Fibroblast of lung (primary cell): ENCODE results near the gene SLC38A1.
"Not testable (repeated sequence)": the region's sequence is repeated elsewhere in the genome, so short reads cannot be mapped to it uniquely, and the experiment has no call there.

Experiments
- CTCF ChIP-seq, 2 donors: IDR thresholded peaks in 1 of 2; conservative IDR thresholded peaks in 1 of 2; 1 replicate in 1 of 2; 2 replicates in 1 of 2; pipeline ENCODE4 v1.5.1; 2011 to 2012; ENCODE audit warnings: low read length in 2 of 2, control low read depth in 1 of 2, inconsistent platforms in 1 of 2, low read depth in 1 of 2, mild to moderate bottlenecking in 1 of 2
- EZH2 ChIP-seq: IDR thresholded peaks from 2 replicates; pipeline ENCODE4 v1.5.1; 2012; ENCODE audit warnings: low read length, control low read depth, mild to moderate bottlenecking; ENCODE audit errors: missing control alignments

DNA sequence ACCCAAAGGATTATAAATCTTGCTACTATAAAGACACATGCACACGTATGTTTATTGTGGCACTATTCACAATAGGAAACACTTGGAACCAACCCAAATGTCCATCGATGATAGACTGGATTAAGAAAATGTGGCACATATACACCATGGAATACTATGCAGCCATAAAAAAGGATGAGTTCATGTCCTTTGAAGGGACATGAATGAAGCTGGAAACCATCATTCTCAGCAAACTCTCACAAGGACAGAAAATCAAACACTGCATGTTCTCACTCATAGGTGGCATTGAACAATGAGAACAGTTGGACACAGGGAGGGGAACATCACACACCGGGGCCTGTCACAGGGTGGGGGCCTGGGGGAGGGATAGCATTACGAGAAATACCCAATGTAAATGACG is 16.8 kb downstream of the SLC38A1 start:
- not testable (repeated sequence) for TF ChIP-seq CTCF (conservative IDR thresholded peaks at IDR 0.05 in 1 of 2, IDR thresholded peaks at IDR 0.05 in 1 of 2; ENCODE audit: low read depth in 1 of 2, low read length in 2 of 2); EZH2
